Duodenal mucosa (tissue), 2 donors: ENCODE data around the gene VPS41.

ENCODE experiments used
- H3K27ac ChIP-seq: one replicate; pipeline ENCODE4 v1.7.0; 2013; ENCODE audit warnings: low read depth, low read length
- H3K27me3 ChIP-seq, 2 donors: one replicate each; pipeline ENCODE4 v1.7.0; 2013; ENCODE audit warnings: low read length in 2 of 2, control low read depth in 1 of 2; ENCODE audit not compliant: insufficient read depth in 2 of 2, control insufficient read depth in 1 of 2
- H3K36me3 ChIP-seq, 2 donors: one replicate each; pipeline ENCODE4 v1.7.0; 2013; ENCODE audit warnings: low read length in 2 of 2, control low read depth in 1 of 2; ENCODE audit not compliant: insufficient read depth in 2 of 2, control insufficient read depth in 1 of 2
- H3K4me1 ChIP-seq, 2 donors: one replicate each; pipeline ENCODE4 v1.7.0; 2013; ENCODE audit warnings: low read length in 2 of 2, control low read depth in 1 of 2; ENCODE audit not compliant: insufficient read depth in 2 of 2, control insufficient read depth in 1 of 2
- H3K4me3 ChIP-seq, 2 donors: one replicate each; pipeline ENCODE4 v1.7.0; 2013; ENCODE audit warnings: low read length in 2 of 2, low read depth in 1 of 2
- H3K9ac ChIP-seq, 2 donors: one replicate each; pipeline ENCODE4 v1.7.0; 2013; ENCODE audit warnings: low read length in 2 of 2, low read depth in 1 of 2
- H3K9me3 ChIP-seq, 2 donors: one replicate each; pipeline ENCODE4 v1.7.0; 2013; ENCODE audit warnings: low read length in 2 of 2, control low read depth in 1 of 2; ENCODE audit not compliant: control insufficient read depth in 1 of 2

VPS41 gene

GRCh38 chr7:38886265-38886664 is 22.7 kb downstream of the VPS41 start:
- Histone ChIP-seq H3K27me3 (no peaks in the 10 kb centered on the region), H3K4me3 (no peak overlapping the region), H3K9ac (no peak overlapping the region), H3K9me3 (no peaks in the 10 kb centered on the region), H3K4me1 (no peaks in the 10 kb centered on the region), H3K27ac (no peak overlapping the region), H3K36me3 (no peaks in the 10 kb centered on the region)

GRCh38 chr7:38883706-38884105 is 25.3 kb downstream of the VPS41 start:
- H3K27ac ChIP-seq, result no peak overlapping the region

GRCh38 chr7:38881947-38882684 is 26.9 kb downstream of the VPS41 start:
- no peaks in the 10 kb centered on the region for H3K36me3 ChIP-seq
- H3K9me3 ChIP-seq, result no peaks in the 10 kb centered on the region
- no peak overlapping the region for H3K27ac ChIP-seq
- no peak overlapping the region for H3K9ac ChIP-seq
- no peaks in the 10 kb centered on the region for H3K4me1 ChIP-seq
- no peaks in the 10 kb centered on the region for H3K27me3 ChIP-seq
- H3K4me3 ChIP-seq, result no peak overlapping the region

More at GRCh38 chr7:38883706-38884105, 25.3 kb downstream of the VPS41 start:
- Histone ChIP-seq H3K4me1 (no peaks in the 10 kb centered on the region), H3K9me3 (no peaks in the 10 kb centered on the region), H3K9ac (no peak overlapping the region), H3K4me3 (no peak overlapping the region), H3K27me3 (no peaks in the 10 kb centered on the region), H3K36me3 (no peaks in the 10 kb centered on the region)

- Histone ChIP-seq H3K27me3 (no peaks in the 10 kb centered on the region), H3K9ac (no peak overlapping the region), H3K4me3 (no peak overlapping the region), H3K27ac (no peak overlapping the region), H3K4me1 (no peaks in the 10 kb centered on the region), H3K36me3 (no peaks in the 10 kb centered on the region), H3K9me3 (no peaks in the 10 kb centered on the region)
Measured at GRCh38 chr7:38881015-38881414, 28.0 kb downstream of the VPS41 start.

GRCh38 chr7:38880454-38880853 is 28.5 kb downstream of the VPS41 start:
- H3K4me1 ChIP-seq, result no peaks in the 10 kb centered on the region
- no peaks in the 10 kb centered on the region for H3K36me3 ChIP-seq
- no peaks in the 10 kb centered on the region for H3K27me3 ChIP-seq
- no peak overlapping the region for H3K4me3 ChIP-seq
- no peaks in the 10 kb centered on the region for H3K9me3 ChIP-seq
- no peak overlapping the region for H3K9ac ChIP-seq
- no peak overlapping the region for H3K27ac ChIP-seq

- Histone ChIP-seq H3K27me3 (no peaks in the 10 kb centered on the region), H3K27ac (no peak overlapping the region), H3K4me3 (no peak overlapping the region), H3K9ac (no peak overlapping the region), H3K4me1 (no peaks in the 10 kb centered on the region), H3K36me3 (no peaks in the 10 kb centered on the region), H3K9me3 (no peaks in the 10 kb centered on the region)
Measured at GRCh38 chr7:38880035-38880434, 29.0 kb downstream of the VPS41 start.

GRCh38 chr7:38878694-38879457 is 30.1 kb downstream of the VPS41 start:
- no peaks in the 10 kb centered on the region for H3K4me1 ChIP-seq
- no peak overlapping the region for H3K4me3 ChIP-seq
- no peak overlapping the region for H3K27ac ChIP-seq
- H3K9ac ChIP-seq, result no peak overlapping the region
- H3K36me3 ChIP-seq, result no peaks in the 10 kb centered on the region
- H3K27me3 ChIP-seq, result no peaks in the 10 kb centered on the region
- H3K9me3 ChIP-seq, result no peaks in the 10 kb centered on the region

GRCh38 chr7:38873433-38873832 is 35.6 kb downstream of the VPS41 start:
- no peak overlapping the region for H3K27ac ChIP-seq
- H3K36me3 ChIP-seq, result peaks cover 0 to 6% of the 10 kb centered on the region in 2 donors
- H3K4me3 ChIP-seq, result no peak overlapping the region
- no peak overlapping the region for H3K9ac ChIP-seq
- no peaks in the 10 kb centered on the region for H3K27me3 ChIP-seq
- no peaks in the 10 kb centered on the region for H3K4me1 ChIP-seq
- no peaks in the 10 kb centered on the region for H3K9me3 ChIP-seq

GRCh38 chr7:38872202-38872601 is 36.8 kb downstream of the VPS41 start:
- Histone ChIP-seq H3K4me3 (no peak overlapping the region), H3K36me3 (peaks cover 10 to 15% of the 10 kb centered on the region in 2 donors), H3K4me1 (no peaks in the 10 kb centered on the region), H3K9me3 (no peaks in the 10 kb centered on the region), H3K9ac (no peak overlapping the region), H3K27ac (no peak overlapping the region), H3K27me3 (no peaks in the 10 kb centered on the region)

GRCh38 chr7:38870147-38870546 is 38.8 kb downstream of the VPS41 start:
- no peak overlapping the region for H3K27ac ChIP-seq
- no peak overlapping the region for H3K4me3 ChIP-seq
- H3K9ac ChIP-seq, result no peak overlapping the region
- H3K9me3 ChIP-seq, result no peaks in the 10 kb centered on the region
- no peaks in the 10 kb centered on the region for H3K27me3 ChIP-seq
- H3K4me1 ChIP-seq, result no peaks in the 10 kb centered on the region
- peaks cover 12 to 20% of the 10 kb centered on the region in 2 donors for H3K36me3 ChIP-seq
